Neural crest cell (in vitro differentiated cells): ENCODE measurements around the gene GJA1. TPM values are rescaled to one million over a fixed set of nuclear protein-coding genes. Genes with fewer than 3 reads are reported as not detected.

Experiments used
- DNase-seq: peaks from one replicate; pipeline ENCODE4 v3.0.0; 2021; ENCODE audit warnings: low read depth, mixed read lengths, low spot score
- H3K27ac Mint-ChIP-seq: one replicate; pipeline ENCODE4 v1.8.0; 2021; ENCODE audit warnings: mild to moderate bottlenecking, mixed read lengths; ENCODE audit not compliant: unreplicated experiment
- H3K27me3 Mint-ChIP-seq: 2 replicates; pipeline ENCODE4 v1.8.0; 2021; ENCODE audit warnings: low read depth, mild to moderate bottlenecking, mixed read lengths
- H3K36me3 Mint-ChIP-seq: 2 replicates; pipeline ENCODE4 v1.8.0; 2021; ENCODE audit warnings: low read depth, mild to moderate bottlenecking, mixed read lengths
- H3K4me1 Mint-ChIP-seq: 2 replicates; pipeline ENCODE4 v1.8.0; 2021; ENCODE audit warnings: mixed read lengths
- H3K4me3 Mint-ChIP-seq: one replicate; pipeline ENCODE4 v1.8.0; 2021; ENCODE audit warnings: mild to moderate bottlenecking, mixed read lengths
- H3K9me3 Mint-ChIP-seq: 2 replicates; pipeline ENCODE4 v1.8.0; 2021; ENCODE audit warnings: mixed read lengths
- total RNA-seq: library from RNA; stranded (reverse); gene quantifications from 2 replicates; pipeline ENCODE4 v1.2.1, GENCODE V29; 2021
- TF ChIP-seq, protein P1 (sequence below): fragments of 200-600 bp; sonication (generic); conservative IDR thresholded peaks from 2 replicates; pipeline ENCODE4 v1.5.0; 2021; ENCODE audit warnings: antibody characterized with exemption, mild to moderate bottlenecking

Gene GJA1
- total RNA-seq, 1 donor from 2014 or later: 91.2 TPM

- DNase-seq: no peak
These were observed 1.2 kb upstream of the GJA1 start for GRCh38 chr6:121434037-121434770.

GRCh38 chr6:121436274-121436857 is 920 bp downstream of the GJA1 start:
- H3K27me3 Mint-ChIP-seq: no peaks in the 10 kb centered on the region
- peaks cover 47% of the 10 kb centered on the region for H3K4me1 Mint-ChIP-seq

More at GRCh38 chr6:121434037-121434770, 1.2 kb upstream of the GJA1 start:
- TF ChIP-seq, protein P1, sequence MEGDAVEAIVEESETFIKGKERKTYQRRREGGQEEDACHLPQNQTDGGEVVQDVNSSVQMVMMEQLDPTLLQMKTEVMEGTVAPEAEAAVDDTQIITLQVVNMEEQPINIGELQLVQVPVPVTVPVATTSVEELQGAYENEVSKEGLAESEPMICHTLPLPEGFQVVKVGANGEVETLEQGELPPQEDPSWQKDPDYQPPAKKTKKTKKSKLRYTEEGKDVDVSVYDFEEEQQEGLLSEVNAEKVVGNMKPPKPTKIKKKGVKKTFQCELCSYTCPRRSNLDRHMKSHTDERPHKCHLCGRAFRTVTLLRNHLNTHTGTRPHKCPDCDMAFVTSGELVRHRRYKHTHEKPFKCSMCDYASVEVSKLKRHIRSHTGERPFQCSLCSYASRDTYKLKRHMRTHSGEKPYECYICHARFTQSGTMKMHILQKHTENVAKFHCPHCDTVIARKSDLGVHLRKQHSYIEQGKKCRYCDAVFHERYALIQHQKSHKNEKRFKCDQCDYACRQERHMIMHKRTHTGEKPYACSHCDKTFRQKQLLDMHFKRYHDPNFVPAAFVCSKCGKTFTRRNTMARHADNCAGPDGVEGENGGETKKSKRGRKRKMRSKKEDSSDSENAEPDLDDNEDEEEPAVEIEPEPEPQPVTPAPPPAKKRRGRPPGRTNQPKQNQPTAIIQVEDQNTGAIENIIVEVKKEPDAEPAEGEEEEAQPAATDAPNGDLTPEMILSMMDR: no peak
- H3K4me3 Mint-ChIP-seq: peak overlapping the region; percentile 97
- no peaks in the 10 kb centered on the region for H3K36me3 Mint-ChIP-seq
- no peaks in the 10 kb centered on the region for H3K9me3 Mint-ChIP-seq
- H3K27ac Mint-ChIP-seq: peak overlapping the region; percentile 64
- peaks cover 44% of the 10 kb centered on the region for H3K4me1 Mint-ChIP-seq
- no peaks in the 10 kb centered on the region for H3K27me3 Mint-ChIP-seq

GRCh38 chr6:121436960-121437850 is 1.8 kb downstream of the GJA1 start:
- DNase-seq: peak; percentile 55
- H3K27me3 Mint-ChIP-seq: no peaks in the 10 kb centered on the region
- TF ChIP-seq, protein P1: no peak
- peak overlapping the region; percentile 97 for H3K4me3 Mint-ChIP-seq
- no peaks in the 10 kb centered on the region for H3K36me3 Mint-ChIP-seq
- no peaks in the 10 kb centered on the region for H3K9me3 Mint-ChIP-seq
- peaks cover 49% of the 10 kb centered on the region for H3K4me1 Mint-ChIP-seq
- peak overlapping the region; percentile 98 for H3K27ac Mint-ChIP-seq

More at GRCh38 chr6:121436274-121436857, 920 bp downstream of the GJA1 start:
- TF ChIP-seq, protein P1: no peak
- Mint-ChIP-seq H3K4me3 (peak overlapping the region; percentile 97), H3K36me3 (no peaks in the 10 kb centered on the region), H3K9me3 (no peaks in the 10 kb centered on the region), H3K27ac (peak overlapping the region; percentile 98)
- no peak for DNase-seq

DNA sequence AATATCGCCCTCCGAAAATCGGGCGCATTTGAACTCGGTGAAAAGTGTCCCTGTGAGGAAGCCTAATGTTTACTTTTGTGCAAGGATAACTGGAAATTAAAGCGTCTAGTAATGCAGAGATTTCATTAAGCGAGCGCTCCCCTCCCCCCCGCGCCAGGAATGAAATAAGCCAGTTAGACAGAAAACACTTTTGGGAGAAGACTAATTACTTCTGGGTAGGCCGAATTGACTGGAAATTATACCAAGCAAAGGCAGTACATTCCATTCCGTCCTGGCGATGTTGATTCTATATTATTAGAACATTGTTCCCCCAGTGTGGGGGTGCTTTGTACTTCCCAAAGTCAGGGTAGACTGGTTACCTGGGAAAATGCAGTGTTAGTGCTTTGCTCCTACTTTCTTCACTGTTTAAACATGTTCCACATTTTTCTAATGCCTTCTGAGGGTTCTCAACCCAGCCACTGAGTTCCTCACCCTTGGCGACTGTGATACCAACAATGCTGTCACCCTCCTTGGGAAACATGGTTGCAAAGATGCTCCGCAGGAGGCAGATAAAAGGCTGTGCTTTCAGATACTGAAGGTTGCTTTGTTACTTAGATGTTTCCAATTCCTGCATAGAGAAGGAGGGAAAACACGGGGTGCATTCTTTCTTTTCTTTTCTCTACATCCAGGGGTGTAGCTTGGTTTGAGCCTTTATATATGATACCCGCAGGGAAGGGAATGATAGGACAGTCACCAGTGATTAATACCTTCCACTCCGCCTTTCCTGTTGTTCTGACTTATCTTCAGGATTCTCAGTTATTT is 2.6 kb downstream of the GJA1 start:
- peak overlapping the region; percentile 97 for H3K4me3 Mint-ChIP-seq
- no peaks in the 10 kb centered on the region for H3K36me3 Mint-ChIP-seq
- TF ChIP-seq, protein P1: no peak
- no peak for DNase-seq
- peak overlapping the region; percentile 98 for H3K27ac Mint-ChIP-seq
- no peaks in the 10 kb centered on the region for H3K27me3 Mint-ChIP-seq
- H3K9me3 Mint-ChIP-seq: no peaks in the 10 kb centered on the region
- H3K4me1 Mint-ChIP-seq: peaks cover 54% of the 10 kb centered on the region

DNA sequence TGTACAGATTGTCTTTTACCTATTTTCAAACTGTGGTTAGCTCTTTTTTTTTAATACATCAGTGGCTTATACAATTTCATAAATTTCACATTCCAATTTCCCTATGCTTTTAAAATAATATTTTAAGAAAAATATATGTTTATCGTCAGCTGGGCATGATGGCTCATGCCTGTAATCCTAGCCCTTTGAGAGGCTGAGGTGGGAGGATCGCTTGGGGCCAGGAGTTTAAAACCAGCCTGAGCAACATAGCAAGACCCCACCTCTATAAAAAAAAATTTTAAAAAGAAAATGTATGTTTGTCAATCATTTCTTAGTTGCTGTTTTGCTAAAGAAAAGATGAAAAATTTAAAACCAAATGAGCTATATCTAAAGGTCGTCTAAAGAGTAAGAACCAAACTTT is 3.4 kb downstream of the GJA1 start:
- Mint-ChIP-seq H3K4me3 (peak overlapping the region; percentile 97), H3K4me1 (peaks cover 61% of the 10 kb centered on the region), H3K9me3 (no peaks in the 10 kb centered on the region), H3K27ac (no peak overlapping the region), H3K27me3 (no peaks in the 10 kb centered on the region), H3K36me3 (no peaks in the 10 kb centered on the region)
- TF ChIP-seq, protein P1: no peak
- DNase-seq: no peak
